ENCODE measurements around the gene VPS13D.

Gene VPS13D

GRCh38 chr1:12422488-12422887 is 192.7 kb downstream of the VPS13D start:
- peak; percentile 12 for DNase-seq (ENCODE audit: low read depth)
- no peak for TF ChIP-seq MAX (IDR thresholded peaks at IDR 0.05; ENCODE audit: low read depth, low read length)
- no peak for TF ChIP-seq CTCF (IDR thresholded peaks at IDR 0.05; ENCODE audit: low read depth, low read length)
- TF ChIP-seq POLR2A (IDR thresholded peaks at IDR 0.05; ENCODE audit: extremely low read depth, insufficient read length): no peak
- no peak for TF ChIP-seq MYC (IDR thresholded peaks at IDR 0.05; ENCODE audit: low read depth, low read length)
- H3K4me3 ChIP-seq (ENCODE audit: low read depth, low read length): no peak overlapping the region

- H3K4me3 ChIP-seq (ENCODE audit: low read depth, low read length): no peak overlapping the region
- peak; percentile 23 for DNase-seq (ENCODE audit: low read depth)
- TF ChIP-seq POLR2A (IDR thresholded peaks at IDR 0.05; ENCODE audit: extremely low read depth, insufficient read length): no peak
- no peak for TF ChIP-seq CTCF (IDR thresholded peaks at IDR 0.05; ENCODE audit: low read depth, low read length)
- no peak for TF ChIP-seq MYC (IDR thresholded peaks at IDR 0.05; ENCODE audit: low read depth, low read length)
- TF ChIP-seq MAX (IDR thresholded peaks at IDR 0.05; ENCODE audit: low read depth, low read length): no peak
Observed at GRCh38 chr1:12424087-12424529, 194.3 kb downstream of the VPS13D start.

GRCh38 chr1:12424793-12425192 is 195.0 kb downstream of the VPS13D start:
- no peak for TF ChIP-seq POLR2A (IDR thresholded peaks at IDR 0.05; ENCODE audit: extremely low read depth, insufficient read length)
- no peak for TF ChIP-seq CTCF (IDR thresholded peaks at IDR 0.05; ENCODE audit: low read depth, low read length)
- no peak for TF ChIP-seq MAX (IDR thresholded peaks at IDR 0.05; ENCODE audit: low read depth, low read length)
- no peak for TF ChIP-seq MYC (IDR thresholded peaks at IDR 0.05; ENCODE audit: low read depth, low read length)
- H3K4me3 ChIP-seq (ENCODE audit: low read depth, low read length): no peak overlapping the region
- DNase-seq (ENCODE audit: low read depth): no peak

GRCh38 chr1:12426030-12426429 is 196.2 kb downstream of the VPS13D start:
- H3K4me3 ChIP-seq (ENCODE audit: low read depth, low read length): no peak overlapping the region
- no peak for TF ChIP-seq MAX (IDR thresholded peaks at IDR 0.05; ENCODE audit: low read depth, low read length)
- no peak for TF ChIP-seq MYC (IDR thresholded peaks at IDR 0.05; ENCODE audit: low read depth, low read length)
- no peak for TF ChIP-seq CTCF (IDR thresholded peaks at IDR 0.05; ENCODE audit: low read depth, low read length)
- no peak for TF ChIP-seq POLR2A (IDR thresholded peaks at IDR 0.05; ENCODE audit: extremely low read depth, insufficient read length)
- DNase-seq (ENCODE audit: low read depth): no peak

- no peak for TF ChIP-seq POLR2A (IDR thresholded peaks at IDR 0.05; ENCODE audit: extremely low read depth, insufficient read length)
- TF ChIP-seq MAX (IDR thresholded peaks at IDR 0.05; ENCODE audit: low read depth, low read length): no peak
- no peak for TF ChIP-seq MYC (IDR thresholded peaks at IDR 0.05; ENCODE audit: low read depth, low read length)
- TF ChIP-seq CTCF (IDR thresholded peaks at IDR 0.05; ENCODE audit: low read depth, low read length): no peak
- no peak overlapping the region for H3K4me3 ChIP-seq (ENCODE audit: low read depth, low read length)
- no peak for DNase-seq (ENCODE audit: low read depth)
Observed at GRCh38 chr1:12428334-12428733, 198.5 kb downstream of the VPS13D start.

- no peak for DNase-seq (ENCODE audit: low read depth)
- H3K4me3 ChIP-seq (ENCODE audit: low read depth, low read length): no peak overlapping the region
- TF ChIP-seq CTCF (IDR thresholded peaks at IDR 0.05; ENCODE audit: low read depth, low read length) (no peak), MAX (IDR thresholded peaks at IDR 0.05; ENCODE audit: low read depth, low read length) (no peak), MYC (IDR thresholded peaks at IDR 0.05; ENCODE audit: low read depth, low read length) (no peak), POLR2A (IDR thresholded peaks at IDR 0.05; ENCODE audit: extremely low read depth, insufficient read length) (no peak)
Observed at GRCh38 chr1:12430525-12430924, 200.7 kb downstream of the VPS13D start.
